Islet precursor cell (in vitro differentiated cells): ENCODE data around the gene PMS2.
"Not testable (repeated sequence)": the region's sequence is repeated elsewhere in the genome, so short reads cannot be mapped to it uniquely, and the experiment has no call there.

Experiments
- DNase-seq: peaks from one replicate; pipeline ENCODE4 v3.0.0-alpha.2; 2018

The PMS2 gene

DNA sequence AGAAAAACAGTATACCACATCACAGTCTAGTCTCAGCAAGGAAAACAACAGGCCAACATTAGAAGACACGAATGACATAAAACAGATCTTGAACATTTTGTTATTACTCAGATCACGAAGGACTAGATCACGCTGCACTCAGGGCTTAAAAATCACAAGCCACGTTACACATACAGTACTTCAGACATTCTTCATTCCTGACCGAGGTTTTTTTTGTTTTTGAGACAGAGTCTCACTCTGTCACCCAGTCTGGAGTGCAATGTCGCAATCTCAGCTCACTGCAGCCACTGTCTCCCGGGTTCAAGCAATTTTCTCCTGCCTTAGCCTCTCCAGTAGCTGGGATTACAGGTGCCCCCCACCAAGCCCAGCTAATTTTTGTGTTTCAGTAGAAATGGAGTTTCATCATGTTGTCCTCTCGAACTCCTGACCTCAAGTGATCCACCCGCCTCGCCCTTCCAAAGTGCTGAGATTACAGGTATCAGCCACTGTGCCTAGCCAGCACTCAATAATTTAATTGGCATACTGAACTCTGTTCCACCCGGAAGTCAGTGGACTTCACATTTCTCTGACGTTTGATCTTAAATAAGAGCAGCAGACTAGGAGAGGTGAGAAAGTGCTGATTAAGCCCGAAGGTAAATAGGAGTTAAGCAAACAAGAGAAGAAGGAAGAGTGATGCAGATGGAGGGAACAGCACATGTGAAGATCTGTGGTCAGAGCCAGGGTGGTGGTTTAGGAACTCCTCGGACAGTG lies 3.7 kb upstream of the PMS2 start:
- DNase-seq = no peak

DNA sequence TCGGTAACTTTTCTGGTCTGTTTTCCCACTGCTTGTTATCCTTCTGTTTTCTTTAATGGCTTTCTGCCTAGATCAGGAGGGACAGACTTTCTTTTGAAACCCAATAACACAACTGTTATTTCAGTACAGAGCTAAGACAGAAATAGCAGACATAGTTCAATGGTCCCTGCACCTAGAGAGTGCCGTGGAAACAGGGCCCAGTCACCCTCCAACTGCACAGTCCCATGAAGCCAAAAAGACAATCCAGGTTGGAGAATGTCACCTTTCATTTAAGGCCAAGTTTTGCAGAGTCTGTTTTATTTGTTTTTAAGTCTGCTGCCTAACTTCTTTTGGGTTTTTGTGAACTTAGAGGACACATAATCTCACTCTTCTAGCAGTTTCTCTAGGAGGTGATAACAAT lies 2.7 kb upstream of the PMS2 start:
- no peak for DNase-seq

DNA sequence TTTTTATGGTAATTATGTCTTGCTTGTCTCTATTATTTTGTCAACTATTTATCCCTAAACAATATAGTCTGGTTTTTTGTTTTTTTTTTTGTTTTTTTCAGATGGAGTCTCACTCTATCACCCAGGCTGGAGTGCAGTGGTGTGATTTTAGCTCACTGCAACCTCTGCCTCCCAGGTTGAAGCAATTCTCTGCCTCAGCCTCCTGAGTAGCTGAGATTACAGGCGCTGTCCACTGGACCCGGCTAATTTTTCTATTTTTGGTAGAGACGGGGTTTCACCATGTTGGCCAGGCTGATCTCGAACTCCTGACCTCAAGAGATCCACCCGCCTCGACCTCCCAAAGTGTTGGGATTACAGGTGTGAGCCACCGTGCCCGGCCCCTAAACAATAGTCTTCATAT lies 1.5 kb upstream of the PMS2 start:
- not testable (repeated sequence) for DNase-seq

GRCh38 chr7:6007835-6008590 lies 836 bp downstream of the PMS2 start:
- DNase-seq = not testable (repeated sequence)

GRCh38 chr7:6007386-6007785 lies 1.5 kb downstream of the PMS2 start:
- DNase-seq = no peak

GRCh38 chr7:5997210-5997808 lies 11.5 kb downstream of the PMS2 start:
- DNase-seq = no peak

- DNase-seq = not testable (repeated sequence)
Measured at GRCh38 chr7:5987061-5987460, 21.8 kb downstream of the PMS2 start.

- not testable (repeated sequence) for DNase-seq
Measured at GRCh38 chr7:5979680-5980314, 29.1 kb downstream of the PMS2 start.

- not testable (repeated sequence) for DNase-seq
Measured at GRCh38 chr7:5973580-5973979, 35.3 kb downstream of the PMS2 start.

DNA sequence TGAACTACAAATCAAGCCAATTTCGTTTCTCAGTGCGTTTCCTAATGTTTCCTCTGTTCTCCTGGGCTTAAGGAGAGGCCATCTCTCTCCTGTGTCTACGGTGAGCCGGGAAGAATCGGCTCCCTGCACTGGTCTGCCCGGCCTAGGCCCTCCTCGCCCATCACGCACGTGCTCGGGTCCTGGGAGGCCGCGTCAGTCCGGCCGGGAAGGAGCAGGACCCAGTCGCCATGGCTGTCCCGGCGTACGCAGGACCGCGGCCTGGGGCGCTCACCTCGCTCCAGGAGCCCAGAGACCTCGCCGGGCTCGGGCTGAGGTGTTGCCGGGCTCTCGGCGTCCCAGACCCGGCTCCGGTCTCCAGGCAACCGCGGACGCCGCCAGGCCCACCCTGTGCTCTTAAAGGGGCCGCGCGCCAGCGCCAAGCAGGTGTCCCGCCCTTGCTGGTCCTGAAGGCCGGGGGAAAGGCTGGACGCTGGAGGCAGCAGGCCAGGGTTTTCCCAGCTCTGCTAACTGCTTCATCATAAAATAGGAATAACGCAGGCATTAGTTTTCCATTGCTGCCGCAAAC lies 38.4 kb downstream of the PMS2 start, which contains the start of gene RSPH10B:
Gene RSPH10B, minus strand, starts transcription at position 343 of the 565 bp plus-strand sequence. CDS start 3,573 bp downstream, outside the sequence.
- peak; percentile 51 for DNase-seq

GRCh38 chr7:5963810-5964209 lies 45.0 kb downstream of the PMS2 start:
- not testable (repeated sequence) for DNase-seq

DNA sequence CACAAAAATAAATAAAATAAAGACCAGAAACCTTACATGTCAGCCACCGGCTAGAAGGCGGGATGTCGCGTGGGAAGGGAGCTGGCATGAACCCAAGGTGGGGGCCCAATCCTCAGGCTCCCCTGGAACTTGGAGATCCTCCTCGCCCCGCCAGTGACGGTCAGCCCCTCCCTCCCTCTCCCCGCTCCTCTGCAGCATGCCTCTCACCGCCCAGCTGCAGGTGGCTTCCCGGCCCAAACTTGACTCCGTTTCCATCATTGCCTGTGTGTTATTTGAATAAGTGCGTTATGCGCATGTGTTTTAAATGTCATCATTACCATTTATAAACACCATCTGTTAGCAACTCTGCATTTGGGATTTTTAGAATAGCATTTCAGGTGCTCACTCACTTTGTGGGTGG lies 45.6 kb downstream of the PMS2 start:
- not testable (repeated sequence) for DNase-seq

GRCh38 chr7:5934945-5935450 lies 73.9 kb downstream of the PMS2 start:
- not testable (repeated sequence) for DNase-seq

GRCh38 chr7:5931905-5932644 lies 76.8 kb downstream of the PMS2 start:
- not testable (repeated sequence) for DNase-seq

DNA sequence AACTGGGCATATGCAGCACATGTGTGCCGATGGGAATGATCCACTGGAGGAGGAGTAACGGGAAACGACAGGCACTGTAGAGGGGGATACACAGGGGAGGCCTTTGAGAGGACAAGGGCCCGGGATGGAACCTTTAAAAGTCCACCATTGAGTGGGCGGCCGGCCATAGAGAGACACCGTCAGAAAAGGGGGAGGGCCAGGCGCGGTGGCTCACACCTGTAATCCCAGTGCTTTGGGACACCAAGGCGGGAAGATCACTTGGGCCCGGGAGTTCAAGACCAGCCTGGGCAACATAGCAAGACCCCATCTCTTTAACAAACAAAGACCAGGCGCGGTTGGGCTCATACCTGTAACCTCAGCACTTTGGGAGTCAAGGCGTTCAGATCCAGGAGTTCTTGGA lies 77.6 kb downstream of the PMS2 start:
- not testable (repeated sequence) for DNase-seq

DNA sequence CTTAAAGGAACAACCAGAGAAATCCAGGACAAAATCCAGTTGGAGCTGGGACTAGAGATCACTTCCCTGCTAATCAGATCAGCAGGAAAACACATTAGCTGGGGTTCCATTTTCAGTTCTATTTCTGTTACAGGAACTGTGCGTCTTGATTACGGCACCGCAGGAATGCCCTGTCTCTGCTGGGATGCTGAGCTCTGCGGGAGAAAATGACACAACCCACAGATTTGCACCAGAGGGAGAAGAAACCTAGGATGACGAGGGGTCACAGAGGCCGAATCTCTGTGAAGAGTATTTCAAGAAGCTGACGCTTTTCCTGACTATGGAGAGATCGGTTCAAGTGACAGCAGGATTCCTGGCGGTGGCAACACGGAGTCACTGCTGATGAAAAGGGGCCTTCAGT lies 78.6 kb downstream of the PMS2 start:
- DNase-seq = not testable (repeated sequence)

DNA sequence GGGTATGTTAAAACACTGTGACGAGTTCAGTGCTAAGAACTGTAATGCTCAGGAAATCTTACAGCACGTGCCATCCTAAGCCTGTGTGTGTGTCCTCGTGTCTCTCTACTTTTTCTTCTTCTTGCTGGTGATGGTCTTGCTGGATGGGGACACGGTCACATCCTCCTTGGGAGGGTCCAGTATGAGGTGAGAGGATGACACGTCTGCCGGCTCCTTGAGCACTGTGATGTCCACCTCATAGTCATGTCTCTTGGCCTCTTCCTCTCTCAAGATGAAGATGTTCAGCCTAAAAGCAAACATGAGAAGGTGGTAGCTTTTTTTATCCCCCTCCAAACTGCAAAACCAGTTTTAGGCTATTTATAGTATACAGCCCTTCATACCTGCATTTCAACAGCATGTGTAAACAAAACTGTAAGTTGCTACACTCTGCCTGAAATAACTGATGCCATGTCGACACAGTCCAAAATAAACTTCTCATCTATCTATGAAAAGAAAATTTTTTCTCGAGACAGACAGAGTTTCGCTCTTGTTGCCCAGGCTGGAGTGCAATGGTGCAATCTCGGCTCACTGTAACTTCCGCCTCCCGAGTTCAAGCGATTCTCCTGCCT lies 82.5 kb downstream of the PMS2 start:
- DNase-seq = not testable (repeated sequence)

- DNase-seq = not testable (repeated sequence)
Measured at GRCh38 chr7:5924630-5925029, 84.2 kb downstream of the PMS2 start.

DNA sequence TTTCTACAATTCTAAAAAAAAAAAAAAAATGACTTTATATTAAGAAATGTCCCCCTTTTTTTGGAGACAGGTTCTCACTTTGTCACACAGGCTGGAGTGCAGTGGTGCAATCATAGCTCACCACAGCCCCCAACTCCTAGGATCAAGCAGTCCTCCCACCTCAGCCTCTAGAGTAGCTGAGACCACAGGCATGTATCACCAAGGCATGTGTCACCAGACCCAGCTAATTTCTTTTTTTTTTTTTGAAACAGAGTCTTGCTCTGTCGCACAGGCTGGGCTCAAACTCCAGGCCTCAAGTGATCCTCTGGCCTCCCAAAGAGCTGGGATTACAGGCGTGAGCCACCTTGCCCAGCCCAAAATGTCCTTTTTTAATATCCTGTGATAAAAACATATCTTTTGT lies 84.7 kb downstream of the PMS2 start:
- DNase-seq = not testable (repeated sequence)
